SK-N-SH treated with all-trans-retinoic acid at 6 μM for 48 hours (cell line): ENCODE measurements around the gene TIPRL.

Experiments used
- ATAC-seq: fragments of 200-7000 bp; cut with Tn5 transposase; 3 replicates; pipeline ENCODE4 v1.9.1; 2020; ENCODE audit warnings: mild to moderate bottlenecking, moderate library complexity
- BACH2 ChIP-seq: fragments of 250-450 bp; sonication (Bioruptor Pico); IDR thresholded peaks from 2 replicates; pipeline ENCODE4 v1.9.0; 2021; ENCODE audit warnings: mild to moderate bottlenecking, borderline replicate concordance
- CREB5 ChIP-seq: fragments of 250-450 bp; sonication (Bioruptor Pico); IDR thresholded peaks from 2 replicates; pipeline ENCODE4 v1.5.1; 2020; ENCODE audit warnings: low read depth, mild to moderate bottlenecking, moderate library complexity
- CSDC2 ChIP-seq: fragments of 250-450 bp; sonication (Bioruptor Pico); IDR thresholded peaks from 2 replicates; pipeline ENCODE4 v1.5.0; 2020; ENCODE audit warnings: mild to moderate bottlenecking, moderate library complexity
- CSRNP3 ChIP-seq: fragments of 250-450 bp; sonication (Bioruptor Pico); IDR thresholded peaks from 2 replicates; pipeline ENCODE4 v1.5.1; 2021; ENCODE audit warnings: mild to moderate bottlenecking, moderate library complexity
- ESRRG ChIP-seq: fragments of 250-450 bp; sonication (Bioruptor Pico); IDR thresholded peaks from 2 replicates; pipeline ENCODE4 v1.6.1; 2021; ENCODE audit warnings: mild to moderate bottlenecking
- GLIS3 ChIP-seq: fragments of 250-450 bp; sonication (Bioruptor Pico); IDR thresholded peaks from 2 replicates; pipeline ENCODE4 v1.5.0; 2020; ENCODE audit warnings: mild to moderate bottlenecking, moderate library complexity
- ISL1 ChIP-seq: fragments of 250-450 bp; sonication (Bioruptor Pico); IDR thresholded peaks from 2 replicates; pipeline ENCODE4 v2.1.2; 2022; ENCODE audit warnings: mild to moderate bottlenecking, moderate library complexity
- OSR1 ChIP-seq: fragments of 250-450 bp; sonication (Bioruptor Pico); IDR thresholded peaks from 2 replicates; pipeline ENCODE4 v1.8.0; 2022; ENCODE audit warnings: moderate library complexity, mild to moderate bottlenecking, inconsistent platforms
- PATZ1 ChIP-seq: fragments of 250-450 bp; sonication (Bioruptor Pico); IDR thresholded peaks from 2 replicates; pipeline ENCODE4 v1.8.0; 2020; ENCODE audit warnings: mild to moderate bottlenecking, moderate library complexity, borderline replicate concordance
- POU6F1 ChIP-seq: fragments of 250-450 bp; sonication (Bioruptor Pico); IDR thresholded peaks from 2 replicates; pipeline ENCODE4 v1.8.0; 2021; ENCODE audit warnings: low read depth, mild to moderate bottlenecking, moderate library complexity, borderline replicate concordance
- PPARA ChIP-seq: fragments of 250-450 bp; sonication (Bioruptor Pico); IDR thresholded peaks from 2 replicates; pipeline ENCODE4 v1.5.0; 2020; ENCODE audit warnings: mild to moderate bottlenecking, borderline replicate concordance
- RARB ChIP-seq: fragments of 250-450 bp; sonication (Bioruptor Pico); IDR thresholded peaks from 2 replicates; pipeline ENCODE4 v1.8.0; 2021; ENCODE audit warnings: mild to moderate bottlenecking, moderate library complexity
- SNAI2 ChIP-seq: fragments of 250-450 bp; sonication (Bioruptor Pico); IDR thresholded peaks from 2 replicates; pipeline ENCODE4 v1.5.0; 2020; ENCODE audit warnings: mild to moderate bottlenecking, moderate library complexity
- TCF4 ChIP-seq: fragments of 250-450 bp; sonication (Bioruptor Pico); IDR thresholded peaks from 2 replicates; pipeline ENCODE4 v1.8.0; 2021; ENCODE audit warnings: mild to moderate bottlenecking, moderate library complexity, borderline replicate concordance
- TOX ChIP-seq: fragments of 250-450 bp; sonication (Bioruptor Pico); IDR thresholded peaks from 2 replicates; pipeline ENCODE4 v1.8.0; 2021; ENCODE audit warnings: mild to moderate bottlenecking, moderate library complexity, borderline replicate concordance
- TSHZ2 ChIP-seq: fragments of 250-450 bp; sonication (Bioruptor Pico); IDR thresholded peaks from 2 replicates; pipeline ENCODE4 v1.5.0; 2020; ENCODE audit warnings: mild to moderate bottlenecking, moderate library complexity
- ZC3H10 ChIP-seq: fragments of 250-450 bp; sonication (Bioruptor Pico); IDR thresholded peaks from 2 replicates; pipeline ENCODE4 v1.5.1; 2021; ENCODE audit warnings: mild to moderate bottlenecking, moderate library complexity
- ZFP3 ChIP-seq: fragments of 250-450 bp; sonication (Bioruptor Pico); IDR thresholded peaks from 2 replicates; pipeline ENCODE4 v1.5.0; 2020; ENCODE audit warnings: mild to moderate bottlenecking, moderate library complexity
- ZFP30 ChIP-seq: fragments of 450-650 bp; formaldehyde crosslinking; IDR thresholded peaks from 2 replicates; pipeline ENCODE4 v1.5.0; 2022; ENCODE audit warnings: mild to moderate bottlenecking, moderate library complexity
- ZNF565 ChIP-seq: fragments of 450-650 bp; formaldehyde crosslinking; conservative IDR thresholded peaks from 2 replicates; pipeline ENCODE4 v1.5.0; 2020; ENCODE audit warnings: low read depth, mild to moderate bottlenecking, moderate library complexity
- ZNF70 ChIP-seq: fragments of 450-650 bp; formaldehyde crosslinking; IDR thresholded peaks from 2 replicates; pipeline ENCODE4 v1.5.0; 2020; ENCODE audit warnings: mild to moderate bottlenecking, moderate library complexity
- ZNF8 ChIP-seq: fragments of 450-650 bp; formaldehyde crosslinking; IDR thresholded peaks from 2 replicates; pipeline ENCODE4 v1.5.0; 2020; ENCODE audit warnings: mild to moderate bottlenecking, moderate library complexity

Gene TIPRL

GRCh38 chr1:168223681-168224540 is 45.1 kb downstream of the TIPRL start:
- ATAC-seq = no peak
- TF ChIP-seq ZFP3 (CRISPR knock-in tag) (peak; percentile 50; the same call in 1 of the 2 replicates), PATZ1 (no peak)

- ATAC-seq = no peak
- no peak for TF ChIP-seq POU6F1 (CRISPR knock-in tag)
- TF ChIP-seq OSR1 = no peak
- no peak for TF ChIP-seq ZNF8 (CRISPR knock-in tag)
- no peak for TF ChIP-seq CSDC2 (CRISPR knock-in tag)
- TF ChIP-seq TOX (CRISPR knock-in tag) = no peak
- no peak for TF ChIP-seq ZFP30
- TF ChIP-seq PPARA (CRISPR knock-in tag) = no peak
- no peak for TF ChIP-seq ESRRG (CRISPR knock-in tag)
Measured at GRCh38 chr1:168224991-168225390, 46.2 kb downstream of the TIPRL start.

GRCh38 chr1:168225476-168226190 is 46.9 kb downstream of the TIPRL start, which contains the start of gene SFT2D2:
Gene SFT2D2 (plus strand): TSS chr1:168226004. CDS start chr1:168226080, 76 bp downstream.
- ATAC-seq = peak; percentile 83
- TF ChIP-seq POU6F1 (CRISPR knock-in tag) = peak; percentile 58; the same call in 1 of the 2 replicates
- TF ChIP-seq CSDC2 (CRISPR knock-in tag) = peak; percentile 94; the same call in 1 of the 2 replicates
- TF ChIP-seq GLIS3 (CRISPR knock-in tag) = no peak
- TF ChIP-seq ZFP30 = no peak
- TF ChIP-seq TOX (CRISPR knock-in tag) = peak; percentile 32; the same call in 1 of the 2 replicates
- no peak for TF ChIP-seq ZNF8 (CRISPR knock-in tag)
- TF ChIP-seq CSRNP3 = no peak
- no peak for TF ChIP-seq ZNF565 (CRISPR knock-in tag)
- no peak for TF ChIP-seq ISL1 (CRISPR knock-in tag)
- TF ChIP-seq OSR1 = peak; percentile 97
- peak; percentile 57 for TF ChIP-seq ZC3H10 (CRISPR knock-in tag)
- peak; percentile 82 for TF ChIP-seq PATZ1
- TF ChIP-seq ESRRG (CRISPR knock-in tag) = no peak
- TF ChIP-seq ZFP3 (CRISPR knock-in tag) = peak; percentile 56; the same call in 1 of the 2 replicates
- no peak for TF ChIP-seq SNAI2 (CRISPR knock-in tag)
- no peak for TF ChIP-seq TCF4
- TF ChIP-seq RARB (CRISPR knock-in tag) = 0 out of 2 replicates have a peak, but pooled peaks have one; percentile 42
- TF ChIP-seq BACH2 (CRISPR knock-in tag) = no peak
- TF ChIP-seq ZNF70 (CRISPR knock-in tag) = no peak
- TF ChIP-seq TSHZ2 (CRISPR knock-in tag) = peak; percentile 28; the same call in 1 of the 2 replicates
- TF ChIP-seq CREB5 (CRISPR knock-in tag) = no peak
- TF ChIP-seq PPARA (CRISPR knock-in tag) = no peak
